Fibroblast of the conjunctiva (primary cell): ENCODE data around the gene SLX4IP.
A peak's percentile ranks its signal among the peaks of the same experiment; 100 is the strongest.

ENCODE experiments used
- DNase-seq: peaks from one replicate; pipeline ENCODE4 v3.0.0-alpha.2; 2010; ENCODE audit warnings: low read depth

SLX4IP gene

DNA sequence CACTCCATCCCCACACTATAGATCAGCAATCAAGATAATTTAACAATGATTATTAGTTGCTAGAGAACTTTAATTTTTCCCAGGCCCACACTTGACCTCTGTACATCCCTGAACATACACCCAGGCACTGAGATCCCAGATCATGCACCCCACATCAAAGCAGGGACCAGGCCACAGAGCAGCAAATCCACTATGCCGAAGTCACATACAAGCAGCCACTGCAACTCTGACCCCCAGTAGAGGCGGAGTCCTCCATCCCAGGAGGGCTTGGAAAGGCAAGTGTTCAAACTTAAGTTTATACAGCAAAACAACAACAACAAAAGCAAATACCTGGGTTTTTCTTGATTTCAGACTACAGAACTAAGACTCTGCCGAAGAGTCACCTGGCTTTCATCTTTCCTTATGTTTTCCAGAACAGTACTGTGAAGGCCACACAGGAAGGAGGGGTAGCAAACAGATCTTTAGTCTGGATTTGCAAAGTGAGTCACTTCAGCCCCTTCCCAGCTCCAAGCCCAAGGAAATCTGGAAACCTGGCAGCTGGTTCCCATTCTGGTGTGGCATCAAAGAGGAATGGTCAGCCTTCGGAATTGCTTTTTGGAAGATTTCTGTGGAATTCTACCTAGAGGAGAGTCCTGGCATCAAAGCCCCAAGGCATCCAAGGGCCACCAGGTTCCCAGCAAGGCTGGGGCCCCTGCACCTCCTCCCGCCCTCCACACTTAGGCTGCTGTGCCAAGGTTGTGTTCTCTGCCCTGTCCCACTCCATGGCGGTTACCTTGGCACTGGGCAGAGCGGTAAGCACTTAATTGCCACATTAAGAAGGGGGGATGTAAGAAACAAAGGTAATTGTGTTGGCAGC is 231.3 kb downstream of the SLX4IP start:
- DNase-seq: no peak

DNA sequence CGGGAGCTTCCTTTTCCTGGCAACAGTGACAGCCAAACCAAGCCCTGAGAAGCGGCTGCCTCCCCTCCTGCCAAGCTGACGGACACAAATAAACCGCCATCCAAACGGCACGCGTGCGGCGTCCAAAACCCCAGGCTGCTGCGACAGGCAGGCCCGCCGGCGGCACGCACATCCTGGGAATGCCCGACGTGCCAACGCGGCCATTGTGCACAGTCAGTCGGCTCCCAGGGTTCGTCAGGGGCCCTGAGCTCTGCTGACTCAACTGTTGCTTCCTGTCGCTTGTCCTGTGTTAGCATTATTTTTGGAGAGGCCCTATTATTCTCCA is 231.9 kb downstream of the SLX4IP start:
- no peak for DNase-seq

DNA sequence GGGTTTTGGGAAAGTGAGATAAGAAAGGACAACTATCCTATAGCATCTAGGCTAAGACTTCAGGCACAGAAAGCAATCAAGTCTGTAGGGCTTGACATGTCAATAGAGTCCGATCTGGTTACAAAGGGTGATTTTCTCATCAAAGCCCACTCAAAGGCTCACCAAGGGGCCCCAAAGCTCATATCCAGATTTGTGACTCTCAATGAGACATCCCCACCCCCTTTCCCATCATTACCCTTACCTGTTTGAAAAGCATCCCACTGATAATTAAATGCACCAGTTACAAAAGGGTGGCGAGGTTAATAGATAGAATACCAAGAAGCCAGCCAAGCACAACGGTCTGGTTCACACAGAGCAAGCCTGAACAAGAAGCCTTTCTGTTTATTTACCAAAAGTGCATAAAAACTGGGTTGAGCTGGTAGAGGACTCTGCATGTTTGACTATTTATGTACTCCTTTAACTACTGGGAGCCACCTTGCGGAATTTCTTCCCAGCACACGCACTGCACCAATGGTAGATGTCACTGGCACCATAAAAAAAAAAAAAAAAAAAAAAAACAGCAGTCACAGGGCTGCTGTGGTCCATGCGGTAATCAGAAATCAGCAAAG is 232.6 kb downstream of the SLX4IP start:
- no peak for DNase-seq

DNA sequence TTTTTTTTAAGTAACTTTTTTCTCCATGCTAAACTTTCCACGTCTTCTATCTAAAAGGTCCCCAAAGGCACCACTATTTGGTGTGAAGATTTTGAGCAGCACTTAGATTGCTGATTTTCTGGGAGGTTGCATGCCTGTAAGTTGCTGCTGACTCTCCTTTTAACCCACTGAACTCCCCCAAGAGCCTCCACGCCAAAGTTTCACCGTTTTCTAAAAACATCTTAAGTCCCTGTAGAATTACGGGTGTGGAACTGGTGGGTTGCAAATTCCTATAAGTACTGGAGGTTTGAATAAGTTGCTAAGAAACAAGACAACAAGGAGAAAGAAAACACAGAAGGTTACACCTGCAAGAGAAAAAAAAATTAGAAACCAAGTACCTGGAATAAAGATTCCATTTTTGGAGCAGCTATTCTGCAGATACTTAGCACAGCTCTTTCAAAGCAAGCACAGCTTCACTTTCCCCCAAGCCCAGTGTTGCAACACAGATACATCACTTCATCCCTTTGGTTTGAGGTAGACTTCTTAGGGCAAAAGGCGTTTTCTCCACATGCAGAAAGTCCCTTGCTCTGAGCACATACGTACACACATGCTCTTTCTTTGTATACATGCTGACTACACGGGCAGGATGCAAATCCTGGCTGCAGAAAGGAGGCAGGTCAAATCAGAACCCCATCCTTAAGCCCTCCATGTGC is 233.7 kb downstream of the SLX4IP start:
- DNase-seq: no peak

DNA sequence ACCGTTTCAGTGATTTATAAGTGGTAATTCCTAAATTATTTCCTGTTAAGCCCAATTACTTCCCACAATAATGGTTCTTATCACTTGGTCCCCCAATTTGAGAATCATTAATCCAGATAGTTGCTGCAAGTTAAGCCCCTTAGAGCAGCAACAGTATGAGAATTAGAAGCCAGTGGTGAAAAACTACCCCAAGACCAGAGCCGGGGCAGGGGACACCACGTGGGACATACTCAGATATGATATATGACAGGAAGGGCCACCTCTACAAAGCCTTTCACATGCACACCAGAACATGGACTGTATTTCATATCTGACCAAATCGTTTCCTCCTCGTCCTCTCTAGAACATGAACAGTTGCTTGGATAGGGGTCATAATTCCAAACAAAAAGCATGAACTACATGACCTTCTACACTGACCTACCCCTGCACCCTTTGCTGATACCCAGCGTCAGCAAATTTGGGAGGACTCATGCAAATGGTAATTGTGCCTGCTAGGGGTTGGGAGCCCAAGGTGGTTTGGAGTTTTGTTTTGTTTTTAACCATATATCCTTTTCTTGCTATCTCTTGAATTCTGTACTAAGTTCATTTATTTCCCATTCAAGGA is 234.8 kb downstream of the SLX4IP start:
- no peak for DNase-seq

DNA sequence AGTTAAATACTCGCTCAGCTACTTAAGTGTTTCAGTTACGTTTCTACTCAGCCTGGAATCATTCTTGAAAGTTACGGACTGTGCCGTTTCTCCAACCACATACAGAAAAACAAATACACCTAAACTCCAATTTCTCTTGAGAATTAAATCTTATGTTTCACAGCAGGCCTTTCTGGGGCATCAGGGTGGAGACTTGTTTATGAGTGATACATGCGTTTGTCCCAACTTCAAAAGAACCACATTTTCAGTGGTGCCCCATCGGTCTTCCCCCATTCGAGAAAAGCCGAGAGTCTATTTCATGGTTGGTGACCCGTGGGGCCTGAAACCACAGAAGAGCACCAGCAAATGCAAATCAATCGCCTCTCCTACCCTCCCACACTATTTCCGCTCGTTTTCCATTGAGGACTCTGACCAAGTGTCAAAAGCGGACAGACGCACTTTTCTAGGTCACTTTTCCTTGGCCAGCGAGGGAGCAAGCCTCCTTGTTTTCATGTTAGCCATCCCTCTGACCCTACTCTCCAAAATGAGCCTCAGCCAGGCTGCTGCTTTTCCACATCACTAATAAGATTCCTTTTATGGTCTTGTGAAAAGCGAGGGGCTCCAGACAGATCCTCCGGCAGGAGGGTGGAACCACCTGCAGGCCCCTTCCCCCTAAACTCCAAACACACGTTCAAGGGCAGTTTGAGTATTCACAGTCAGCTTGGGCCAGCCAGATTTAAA is 235.6 kb downstream of the SLX4IP start:
- no peak for DNase-seq

DNA sequence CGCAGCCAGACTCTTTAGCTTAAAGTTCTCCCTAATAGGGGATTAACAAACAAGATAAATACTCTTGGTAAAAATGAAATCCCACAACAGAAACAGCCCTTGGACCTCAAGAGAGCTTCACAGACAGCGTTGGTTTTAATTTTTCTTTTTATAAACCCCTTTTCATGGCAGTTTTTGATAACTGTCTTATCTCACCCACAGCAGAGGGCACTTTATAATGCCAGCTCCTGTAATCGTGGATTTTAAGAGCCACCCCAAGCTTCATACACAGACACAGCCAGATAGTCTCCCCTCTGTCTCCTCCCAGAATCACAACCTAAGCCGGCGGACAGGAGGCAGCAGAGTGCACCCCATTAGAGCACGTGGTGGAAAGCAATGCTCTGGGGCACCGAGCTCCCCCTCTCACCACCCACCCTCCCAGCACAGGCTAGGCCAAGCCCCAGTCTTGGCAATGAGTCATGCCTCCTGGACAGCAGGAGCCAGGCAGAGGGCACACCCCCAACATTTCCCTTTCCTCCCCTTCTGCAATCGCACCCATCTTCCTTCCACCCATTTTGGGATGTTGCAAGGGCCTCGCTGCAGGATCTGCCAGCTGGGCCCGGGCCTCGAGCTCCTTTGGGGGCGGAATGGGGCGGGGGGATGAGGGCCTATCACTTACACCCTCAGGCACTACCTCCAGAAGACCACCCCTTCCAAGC is 236.3 kb downstream of the SLX4IP start:
- peak; percentile 96 for DNase-seq

DNA sequence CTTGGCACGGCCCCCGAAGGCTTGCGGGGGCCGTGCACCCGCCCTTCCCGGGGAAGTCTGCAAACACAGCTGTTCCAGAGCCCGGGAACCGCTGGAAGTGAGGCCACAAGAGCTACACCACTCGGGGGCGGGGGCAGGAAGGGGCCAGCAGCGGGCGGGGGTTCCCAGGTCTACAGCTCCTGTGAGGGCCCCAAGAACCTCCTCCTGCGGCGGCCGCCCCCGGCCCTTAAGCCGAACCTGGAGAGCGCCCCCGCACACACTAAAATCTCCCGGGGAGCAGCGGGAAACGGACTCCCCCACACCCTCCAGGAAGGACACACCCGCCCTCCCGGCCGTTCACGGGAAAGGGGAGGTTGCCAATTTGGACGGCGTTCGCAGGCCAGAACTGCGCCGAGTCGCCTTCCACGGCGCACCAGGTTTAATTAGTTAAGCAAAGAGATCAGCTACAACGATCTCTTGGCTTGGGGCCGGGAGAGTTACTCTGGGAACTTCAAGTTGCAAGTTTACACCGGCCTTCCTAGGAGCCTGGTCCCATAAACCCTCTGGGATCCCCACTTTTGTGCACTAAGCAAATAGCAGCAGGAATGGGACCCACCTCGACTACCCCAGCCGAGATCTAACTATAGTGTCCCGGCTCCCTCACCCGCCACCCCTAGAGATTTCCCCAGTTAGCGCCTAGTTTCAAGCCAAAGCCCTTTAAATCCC is 237.0 kb downstream of the SLX4IP start:
- no peak for DNase-seq

DNA sequence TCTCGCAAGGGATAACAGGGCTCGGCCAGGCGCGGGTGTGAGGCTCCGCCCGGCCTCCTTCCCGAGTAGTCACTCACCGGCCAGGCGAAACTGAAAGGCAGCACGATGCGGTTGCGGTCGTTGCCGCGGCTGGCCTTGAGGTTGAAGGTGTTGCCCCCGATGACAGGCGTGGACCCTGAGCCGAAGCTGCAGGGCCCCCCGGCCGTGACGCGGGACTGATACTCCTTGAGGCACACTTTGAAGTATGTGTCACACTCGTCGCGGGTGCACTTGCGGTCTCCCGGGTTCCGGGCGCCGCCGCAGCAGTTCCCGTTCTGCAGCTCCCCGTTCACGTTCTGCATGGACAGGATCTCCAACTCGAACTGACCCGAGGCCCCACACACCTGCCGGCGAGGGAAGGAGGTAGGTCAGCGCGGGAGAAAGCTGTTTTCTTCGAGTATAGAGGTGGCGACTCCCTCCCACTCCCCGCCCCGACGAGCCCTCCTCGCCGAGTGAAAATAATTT is 237.6 kb downstream of the SLX4IP start:
- DNase-seq: no peak

DNA sequence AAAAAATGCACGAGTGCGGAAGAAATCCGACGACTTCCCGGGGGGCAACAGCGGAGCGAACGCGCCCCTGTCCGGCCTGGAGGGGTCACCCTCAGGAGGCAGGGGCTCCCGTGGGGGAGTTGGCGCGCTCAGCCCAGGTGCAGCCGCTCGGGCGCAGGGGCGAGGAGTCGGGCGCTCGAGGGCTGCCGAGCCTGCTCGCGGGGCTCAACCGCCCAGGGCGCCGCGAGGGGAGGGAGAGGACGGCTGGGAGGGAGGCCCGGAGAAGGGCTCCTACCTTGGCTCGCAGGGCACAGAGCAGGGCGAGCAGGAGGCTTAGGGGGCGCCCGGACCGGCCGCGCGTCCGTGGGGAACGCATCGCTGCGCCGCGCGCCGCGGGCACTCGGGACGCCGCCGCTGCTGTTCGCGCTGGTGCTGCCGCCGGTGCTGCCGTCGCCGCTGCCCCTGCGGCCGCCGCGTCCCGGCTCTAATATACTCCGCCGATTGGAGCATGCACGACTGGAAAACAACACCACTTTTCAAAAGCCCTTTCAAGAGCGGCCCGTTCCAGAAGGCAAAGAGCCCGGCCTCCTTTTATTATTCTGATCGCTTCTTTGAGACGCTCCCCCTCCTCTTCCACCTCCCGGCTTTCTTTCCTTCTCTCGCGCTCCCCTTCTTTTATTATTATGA is 238.2 kb downstream of the SLX4IP start:
- DNase-seq: no peak

DNA sequence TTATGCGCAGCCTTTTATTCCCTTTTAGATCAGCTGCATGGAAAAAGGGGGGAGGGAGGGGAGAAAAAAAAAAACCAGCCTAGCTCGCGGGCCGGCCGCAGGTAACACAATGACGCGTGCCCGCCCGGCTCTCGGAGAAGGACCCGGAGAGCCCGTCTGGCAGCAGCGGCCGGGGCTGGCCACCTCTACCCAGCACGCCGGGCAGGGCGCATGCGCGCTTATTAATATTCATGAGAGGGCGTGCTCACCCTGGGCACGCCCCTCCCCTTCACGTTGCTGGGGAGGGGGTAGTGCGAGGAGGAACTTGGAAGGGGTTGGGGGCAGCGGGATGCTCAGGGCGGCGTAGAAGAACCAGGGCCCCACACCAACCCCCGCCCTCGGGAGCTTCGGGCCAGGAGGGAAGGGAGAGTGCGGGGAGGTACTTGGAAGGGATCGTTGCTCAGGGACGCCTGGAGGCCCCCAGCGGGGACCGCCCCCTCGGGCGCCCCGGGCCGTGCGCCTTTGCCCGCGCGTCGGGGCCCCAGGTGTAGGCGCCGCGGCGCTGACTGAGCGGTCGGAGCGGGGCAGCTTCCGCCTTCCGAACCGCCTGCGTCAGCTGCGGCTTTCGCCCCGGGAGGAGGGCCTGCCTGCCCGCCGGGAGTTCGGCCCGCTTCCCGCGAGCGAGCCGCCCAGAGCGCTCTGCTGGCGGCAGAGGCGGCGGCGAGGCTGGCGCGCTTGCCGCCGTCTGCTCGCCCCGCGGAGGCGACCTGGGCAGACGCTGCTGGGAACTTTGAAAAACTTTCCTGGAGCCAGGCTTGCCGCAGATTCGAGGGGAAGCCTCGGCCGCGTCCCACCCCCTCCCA is 239.0 kb downstream of the SLX4IP start, which contains the start of gene JAG1:
Gene JAG1 (minus strand): TSS at position 158 of the 842 bp plus-strand sequence. CDS start 469 bp downstream, outside the sequence.
- peak; percentile 94 for DNase-seq

DNA sequence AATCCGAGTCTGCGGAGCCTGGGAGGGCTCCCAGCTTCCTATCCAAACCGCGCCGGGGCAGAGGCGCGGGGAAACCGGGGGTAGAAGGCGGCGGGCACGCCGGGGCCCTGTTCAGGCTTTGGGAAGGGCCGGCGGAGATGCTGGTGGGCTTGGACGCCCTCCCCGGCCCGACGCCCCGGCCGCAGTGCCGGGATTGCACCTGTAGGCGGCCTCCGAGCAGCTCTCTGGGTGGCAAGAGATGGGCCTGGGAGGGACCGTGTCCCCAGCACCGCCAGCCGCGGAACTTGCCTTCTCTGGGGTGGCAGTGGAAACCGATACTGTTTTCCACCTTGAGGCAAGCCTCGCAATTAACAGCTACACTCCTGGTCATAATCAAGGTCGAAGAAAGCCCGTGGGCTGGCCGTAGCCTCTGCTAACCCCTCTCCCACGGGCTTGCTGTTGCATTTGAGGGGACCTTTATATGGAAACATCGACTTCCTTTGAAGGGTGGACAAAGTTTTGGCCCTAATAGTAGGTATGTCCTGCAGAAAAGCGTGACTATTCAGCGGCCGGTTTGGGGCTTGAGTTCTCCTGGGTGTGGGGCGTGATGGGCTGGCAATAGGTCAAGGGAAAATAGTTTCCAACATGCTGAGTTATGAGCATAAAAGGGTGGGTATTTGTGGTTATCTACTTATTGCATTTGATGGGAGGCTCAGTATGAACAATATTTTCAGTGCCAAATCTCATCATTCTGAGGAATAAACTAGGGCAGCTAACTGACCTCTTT is 239.8 kb downstream of the SLX4IP start:
- DNase-seq: no peak

DNA sequence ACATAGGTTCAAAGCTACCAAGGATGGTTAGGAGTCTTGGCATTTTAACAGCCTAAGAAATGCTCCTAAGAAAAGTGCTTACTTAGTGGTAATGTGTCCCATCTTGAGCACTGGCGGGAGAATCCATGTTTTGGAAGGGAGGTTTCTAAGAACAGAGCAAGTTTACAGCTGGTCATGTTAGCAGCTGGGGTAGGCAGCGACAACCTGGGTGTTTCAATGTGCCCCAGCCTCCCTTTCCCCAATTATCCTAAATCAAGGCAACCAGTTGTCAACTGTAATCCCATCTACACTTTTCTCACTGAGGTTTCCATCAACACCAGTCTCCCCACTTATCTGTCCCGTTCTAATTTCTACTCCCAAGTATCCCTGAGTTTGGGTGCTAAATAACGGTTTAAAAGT is 240.3 kb downstream of the SLX4IP start:
- no peak for DNase-seq

DNA sequence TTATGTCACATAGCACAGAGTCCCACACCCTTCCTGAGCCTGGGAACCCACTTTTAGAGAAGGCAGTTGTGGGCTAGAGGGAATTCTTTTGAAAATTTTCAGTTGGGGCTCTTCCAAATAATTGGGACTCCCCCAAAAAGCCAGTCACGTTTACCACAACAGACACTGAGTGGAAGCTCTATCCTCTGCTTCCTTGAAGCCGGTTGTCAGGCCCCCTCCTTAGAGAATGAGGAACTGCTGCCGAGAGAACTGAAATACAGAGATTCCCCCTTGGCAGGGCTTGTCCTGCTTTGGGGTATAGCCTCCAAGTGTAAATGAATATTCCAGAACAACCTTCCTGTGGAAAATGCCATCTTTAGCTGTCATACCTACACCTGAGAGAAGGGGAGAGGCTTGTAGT is 241.4 kb downstream of the SLX4IP start:
- DNase-seq: no peak
